H1 (cell line): Measurements from ENCODE around the gene AIFM3. TPM values are rescaled to one million over a fixed set of nuclear protein-coding genes. Genes with fewer than 3 reads are reported as not detected.

Source experiments
- CTCF ChIA-PET: fragments of 300-600 bp; sonication (Branson Sonifier 250); formaldehyde crosslinking; loops from one replicate; lab custom pipeline; 2021; ENCODE audit not compliant: partially characterized antibody; lab: Charles Lee
- POLR2A ChIA-PET: fragments of 300-600 bp; sonication (Branson Sonifier 250); formaldehyde crosslinking; loops from one replicate; lab custom pipeline; 2021; ENCODE audit warnings: inconsistent platforms; ENCODE audit not compliant: partially characterized antibody; lab: Charles Lee
- DNase-seq, 2 experiments: peaks; one replicate each; pipeline versions ENCODE4 v3.0.0 to v3.0.0-alpha.2; 2010 to 2022; ENCODE audit warnings: low spot score in 2 of 2, low read depth in 1 of 2, mixed read lengths in 1 of 2
- FAIRE-seq: peaks from 2 replicates; lab custom pipeline; 2011; peaks lifted over from hg19 to GRCh38; lab: Jason Lieb, UNC
- H2AFZ ChIP-seq: 2 replicates; pipeline ENCODE4 v1.8.1; 2012; ENCODE audit warnings: low read length, inconsistent platforms
- H2AK5ac ChIP-seq: 2 replicates; pipeline ENCODE4 v1.6.1; 2013; ENCODE audit warnings: low read depth, low read length
- H2BK120ac ChIP-seq: replicated peaks from 2 replicates; pipeline ENCODE3; 2013; ENCODE audit warnings: low read depth, low read length, inconsistent platforms
- H2BK12ac ChIP-seq: 2 replicates; pipeline ENCODE4 v1.6.1; 2013; ENCODE audit warnings: low read depth, low read length
- H2BK15ac ChIP-seq: 2 replicates; pipeline ENCODE4 v1.6.1; 2013; ENCODE audit warnings: low read length
- H2BK20ac ChIP-seq: 2 replicates; pipeline ENCODE4 v1.6.1; 2013; ENCODE audit warnings: low read length
- H2BK5ac ChIP-seq: 2 replicates; pipeline ENCODE4 v1.6.1; 2013; ENCODE audit warnings: low read depth, low read length
- H3K14ac ChIP-seq: 2 replicates; pipeline ENCODE4 v1.6.1; 2013; ENCODE audit warnings: inconsistent platforms; ENCODE audit not compliant: insufficient read length
- H3K18ac ChIP-seq: 2 replicates; pipeline ENCODE4 v1.6.1; 2013; ENCODE audit warnings: low read length; ENCODE audit errors: extremely low read depth
- H3K23ac ChIP-seq: 2 replicates; pipeline ENCODE4 v1.6.1; 2013; ENCODE audit warnings: inconsistent platforms; ENCODE audit not compliant: insufficient read length
- H3K23me2 ChIP-seq: 2 replicates; pipeline ENCODE4 v1.6.1; 2013; ENCODE audit warnings: low read depth, low read length
- H3K27ac ChIP-seq: 2 replicates; pipeline ENCODE4 v1.6.1; 2011; ENCODE audit warnings: low read depth, low read length, inconsistent platforms
- H3K27me3 ChIP-seq, 4 experiments: replicated peaks in 1 of 4; 1 replicate in 1 of 4; 2 replicates in 3 of 4; pipeline versions ENCODE4 v1.6.1 to v1.8.1; 2011 to 2013; ENCODE audit warnings: low read length in 3 of 4, mild to moderate bottlenecking in 3 of 4, inconsistent platforms in 2 of 4, mixed read lengths in 2 of 4, moderate library complexity in 1 of 4; ENCODE audit not compliant: control insufficient read depth in 3 of 4, insufficient read depth in 3 of 4; ENCODE audit errors: extremely low read depth in 1 of 4
- H3K36me3 ChIP-seq, 4 experiments: 2 replicates each; pipeline versions ENCODE4 v1.6.1 to v1.8.1; 2011 to 2013; ENCODE audit warnings: mild to moderate bottlenecking in 4 of 4, low read length in 3 of 4, moderate library complexity in 2 of 4, control low read depth in 1 of 4, inconsistent platforms in 1 of 4; ENCODE audit not compliant: insufficient read depth in 4 of 4, control insufficient read depth in 2 of 4
- H3K4ac ChIP-seq: replicated peaks from 2 replicates; pipeline ENCODE3; 2013; ENCODE audit warnings: low read length, low read depth, mixed read lengths, inconsistent platforms; ENCODE audit not compliant: insufficient read length
- H3K4me1 ChIP-seq, 4 experiments: replicated peaks in 1 of 4; 1 replicate in 1 of 4; 2 replicates in 3 of 4; pipeline versions ENCODE4 v1.6.1 to v1.8.1; 2011 to 2013; ENCODE audit warnings: low read length in 3 of 4, inconsistent platforms in 2 of 4, mixed read lengths in 1 of 4; ENCODE audit not compliant: insufficient read depth in 4 of 4, control insufficient read depth in 3 of 4
- H3K4me2 ChIP-seq, 2 experiments: 2 replicates each; pipeline versions ENCODE4 v1.6.1 to v1.8.1; 2011 to 2013; ENCODE audit warnings: low read depth in 2 of 2, low read length in 2 of 2, control low read depth in 1 of 2, inconsistent platforms in 1 of 2, mild to moderate bottlenecking in 1 of 2; ENCODE audit not compliant: insufficient read depth in 1 of 2
- H3K4me3 ChIP-seq, 4 experiments: fragments of 200-600, 300-600 bp in 1 of 4; sonication (generic), shearing (Covaris generic), sonication (Bioruptor Twin) in 1 of 4; 2 replicates each; pipeline versions ENCODE4 v1.5.1 to v1.8.1; 2011 to 2016; ENCODE audit warnings: low read length in 4 of 4, low read depth in 3 of 4, control low read depth in 2 of 4, inconsistent platforms in 2 of 4, mild to moderate bottlenecking in 2 of 4, mixed read lengths in 1 of 4, moderate library complexity in 1 of 4; ENCODE audit not compliant: insufficient read depth in 2 of 4; ENCODE audit errors: extremely low read depth in 1 of 4
- H3K56ac ChIP-seq: replicated peaks from 2 replicates; pipeline ENCODE3; 2013; ENCODE audit warnings: low read depth, mild to moderate bottlenecking, mixed read lengths, low read length, inconsistent platforms; ENCODE audit not compliant: insufficient read length
- H3K79me1 ChIP-seq: 2 replicates; pipeline ENCODE4 v1.6.1; 2013; ENCODE audit warnings: low read depth, low read length, control low read depth
- H3K79me2 ChIP-seq, 2 experiments: 2 replicates each; pipeline versions ENCODE4 v1.6.1 to v1.8.1; 2012 to 2013; ENCODE audit warnings: low read length in 2 of 2, mild to moderate bottlenecking in 2 of 2, inconsistent platforms in 1 of 2; ENCODE audit not compliant: insufficient read depth in 2 of 2, control insufficient read depth in 1 of 2
- H3K9ac ChIP-seq, 4 experiments: replicated peaks in 1 of 4; 1 replicate in 1 of 4; 2 replicates in 3 of 4; pipeline versions ENCODE4 v1.6.1 to v1.8.1; 2011 to 2013; ENCODE audit warnings: low read depth in 3 of 4, low read length in 3 of 4, control low read depth in 2 of 4, mild to moderate bottlenecking in 2 of 4, moderate library complexity in 2 of 4, inconsistent platforms in 1 of 4; ENCODE audit errors: extremely low read depth in 1 of 4
- H3K9me3 ChIP-seq, 2 experiments: 2 replicates each; pipeline versions ENCODE4 v1.6.1 to v1.8.1; 2012 to 2013; ENCODE audit warnings: mild to moderate bottlenecking in 2 of 2, moderate library complexity in 2 of 2, control low read depth in 1 of 2, inconsistent platforms in 1 of 2, low read depth in 1 of 2, low read length in 1 of 2, mixed read lengths in 1 of 2; ENCODE audit not compliant: insufficient read depth in 2 of 2
- H4K20me1 ChIP-seq, 2 experiments: replicated peaks in 1 of 2; 2 replicates each; pipeline versions ENCODE3 to v1.8.1; 2011 to 2013; ENCODE audit warnings: inconsistent platforms in 2 of 2, low read length in 2 of 2, mild to moderate bottlenecking in 1 of 2; ENCODE audit not compliant: insufficient read depth in 2 of 2, control insufficient read depth in 1 of 2
- H4K5ac ChIP-seq: 2 replicates; pipeline ENCODE4 v1.6.1; 2013; ENCODE audit warnings: low read length, low read depth, mixed read lengths, inconsistent platforms; ENCODE audit not compliant: insufficient read length
- H4K8ac ChIP-seq: 2 replicates; pipeline ENCODE4 v1.8.0; 2013; ENCODE audit warnings: mild to moderate bottlenecking, moderate library complexity, low read length, inconsistent platforms; ENCODE audit not compliant: insufficient read depth; ENCODE audit errors: extremely low read depth
- H4K91ac ChIP-seq: replicated peaks from 2 replicates; pipeline ENCODE3; 2013; ENCODE audit warnings: low read length, mixed read lengths, inconsistent platforms; ENCODE audit not compliant: insufficient read length
- CBX5 ChIP-seq: fragments of 300-800, 300-1000 bp; sonication (generic); IDR thresholded peaks from 2 replicates; pipeline ENCODE4 v1.7.1; 2016; ENCODE audit warnings: antibody characterized with exemption, low read length, low read depth
- EZH2 ChIP-seq: fragments of 200-600 bp; sonication (generic); IDR thresholded peaks from 2 replicates; pipeline ENCODE4 v1.7.1; 2012; ENCODE audit warnings: low read depth, mild to moderate bottlenecking, moderate library complexity, low read length, inconsistent platforms; ENCODE audit not compliant: severe bottlenecking
- HDAC2 ChIP-seq, 2 experiments: fragments of 300-600 bp in 1 of 2; sonication (generic) in 1 of 2; IDR thresholded peaks; 2 replicates each; pipeline ENCODE4 v1.6.1; 2011 to 2012; ENCODE audit warnings: low read depth in 2 of 2, low read length in 2 of 2, mild to moderate bottlenecking in 2 of 2, moderate library complexity in 2 of 2, borderline replicate concordance in 1 of 2, inconsistent platforms in 1 of 2
- RFX5 ChIP-seq: IDR thresholded peaks from 2 replicates; pipeline ENCODE4 v1.6.1; 2011; ENCODE audit warnings: low read depth, low read length, improper control_type of control experiment, borderline replicate concordance
- SIX5 ChIP-seq: IDR thresholded peaks from 2 replicates; pipeline ENCODE4 v1.6.1; 2011; ENCODE audit warnings: mild to moderate bottlenecking, low read depth, low read length
- SP2 ChIP-seq: IDR thresholded peaks from 2 replicates; pipeline ENCODE4 v1.6.1; 2012; ENCODE audit warnings: mild to moderate bottlenecking, low read length, inconsistent platforms
- SRF ChIP-seq: IDR thresholded peaks from 2 replicates; pipeline ENCODE4 v1.6.1; 2011; ENCODE audit warnings: mild to moderate bottlenecking, low read depth, low read length, moderate library complexity
- WGBS, 2 experiments: shearing (Covaris generic) in 1 of 2; methylation state at CpG; one replicate each; pipeline versions ENCODE4 v1.1.6 to v1.1.7; 2013 to 2015; ENCODE audit warnings: low lambda C conversion rate in 2 of 2, mixed read lengths in 2 of 2, inconsistent platforms in 1 of 2, low coverage in 1 of 2, missing lambda C conversion rate in 1 of 2; ENCODE audit not compliant: insufficient replicate concordance in 2 of 2, insufficient coverage in 1 of 2, insufficient read length in 1 of 2; ENCODE audit errors: extremely low coverage in 1 of 2, missing lambda C conversion rate in 1 of 2; 5-methylcytosine and 5-hydroxymethylcytosine counted together
- polyA plus RNA-seq, 7 experiments: library from polyadenylated mRNA; depleted of rRNA in 3 of 7; stranded (reverse) in 5 of 7; unstranded in 2 of 7; fragments of >200 nt in 5 of 7; fragments of 200-250 nt in 2 of 7; gene quantifications; 1 replicate in 5 of 7; 2 replicates in 1 of 7; 4 replicates in 1 of 7; pipeline versions ENCODE4 v1.2.1 to v1.2.3, GENCODE V29; 2011 to 2013; ENCODE audit warnings: missing spikeins in 2 of 7, mixed read lengths in 2 of 7
- total RNA-seq: library from RNA; stranded (reverse); fragmentation: NEBNext Ultra II Directional; extraction: Animal tissue kit (Norgen Biotek cat#: 25700); gene quantifications from 2 replicates; pipeline ENCODE4 v1.2.1, GENCODE V29; 2021
- TF ChIP-seq, protein P1 (sequence below): IDR thresholded peaks from 2 replicates; pipeline ENCODE4 v1.6.1; 2011; ENCODE audit warnings: low read depth, mild to moderate bottlenecking, low read length; ENCODE audit not compliant: insufficient read depth

AIFM3 gene
- total and polyA plus RNA-seq, 2 of the 8 experiments (the other 6 are each of a cell fraction or from before 2014, with no cell fraction given) = 0.86 to 1.4 TPM

DNA sequence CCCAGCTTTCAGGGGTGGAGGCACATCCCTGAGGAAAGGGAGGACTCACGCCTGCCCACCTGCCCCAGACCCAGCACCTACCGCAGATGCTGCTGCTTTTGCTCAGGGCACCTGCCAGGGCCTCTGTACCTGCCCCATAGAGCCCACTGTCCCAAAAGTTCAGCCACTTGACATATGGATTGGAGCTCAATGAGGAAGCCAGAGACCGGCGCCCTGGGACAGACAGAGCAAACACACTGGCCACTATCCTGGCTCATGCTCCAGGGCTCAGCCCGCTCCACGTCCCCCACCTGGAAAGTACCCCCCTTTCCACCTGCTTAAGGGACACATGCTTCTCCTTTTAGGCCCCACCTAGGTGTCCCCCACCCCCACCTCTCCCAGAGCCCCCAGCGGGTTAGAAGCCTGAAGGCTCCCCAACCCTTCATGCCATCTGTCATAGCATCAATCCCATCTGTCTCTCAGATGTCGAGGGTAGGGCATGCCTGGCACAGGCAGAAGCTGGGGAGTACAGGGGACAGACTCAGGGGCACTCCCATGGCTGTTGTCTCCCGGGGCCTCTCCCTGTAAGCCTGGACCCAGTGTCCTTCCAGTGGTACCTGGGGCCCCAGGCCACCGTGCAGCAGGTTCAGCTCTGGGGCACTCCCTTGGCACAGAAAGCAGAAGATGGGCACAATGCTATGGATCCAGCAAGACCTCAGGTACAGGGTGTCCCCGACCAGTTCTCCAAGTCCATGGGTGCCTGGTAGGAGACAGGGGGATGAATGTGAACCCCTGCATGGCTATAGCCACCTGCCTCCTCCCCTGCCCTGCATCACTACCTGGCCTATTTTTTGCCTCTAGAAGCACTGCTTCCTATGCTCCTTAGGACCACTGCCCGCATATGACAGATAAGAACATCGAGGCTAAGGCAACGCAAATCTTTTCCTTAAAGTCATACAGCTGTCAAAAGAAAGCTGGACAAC lies 45.7 kb downstream of the AIFM3 start:
- Histone ChIP-seq H3K79me1 (no peaks in the 10 kb centered on the region; the same call in 1 of the 2 replicates), H3K9ac (no peak overlapping the region), H3K23me2 (peaks cover 6% of the 10 kb centered on the region; the same call in 1 of the 2 replicates), H3K79me2 (no peaks in the 10 kb centered on the region), H2BK5ac (no peak overlapping the region; the same call in 1 of the 2 replicates), H4K20me1 (peaks cover 0 to 10% of the 10 kb centered on the region in 2 experiments), H3K4me1 (peaks cover 15 to 31% (median 19%) of the 10 kb centered on the region in 4 experiments), H3K9me3 (no peaks in the 10 kb centered on the region), H3K4me2 (peak overlapping the region; percentile 11 to 68; a peak in 2 of 4 replicates), H2BK120ac (no peak overlapping the region), H4K5ac (no peak overlapping the region), H3K27ac (no peak overlapping the region), H4K8ac (no peak overlapping the region; the same call in 1 of the 2 replicates), H2AFZ (no peak overlapping the region), H3K56ac (no peak overlapping the region), H3K18ac (no peak overlapping the region), H4K91ac (no peak overlapping the region), H2BK20ac (no peak overlapping the region), H3K27me3 (peaks cover 0 to 4% (median 3%) of the 10 kb centered on the region in 4 experiments; a peak in 4 of 7 replicates), H2AK5ac (no peak overlapping the region), H2BK12ac (no peak overlapping the region), H3K23ac (no peak overlapping the region), H3K14ac (no peak overlapping the region), H3K36me3 (peaks cover 0 to 5% (median 0%) of the 10 kb centered on the region in 4 experiments; a peak in 1 of 8 replicates), H3K4ac (no peak overlapping the region), H2BK15ac (no peak overlapping the region), H3K4me3 (peak overlapping the region in 2 of 4 experiments; percentile 51 to 67; a peak in 3 of 8 replicates)
- FAIRE-seq = no peak
- CTCF ChIA-PET = interaction anchor here (0.6 to 2.3 kb wide), 8 partner anchors 9 to 874 kb away, joined by 3 to 7 read pairs (median 3); no protein-coding TSS in a partner anchor
- no peak for DNase-seq
- WGBS, 2 experiments = 89% methylated on average over 12 of the region's 14 CpGs; no CpG with 5 or more reads in 1 of the 2 experiments
- POLR2A ChIA-PET = interaction anchor here (0.6 to 1.4 kb wide), 7 partner anchors 7 to 39 kb away, joined by 3 to 10 read pairs (median 3); partner anchors contain the start of genes LZTR1 and THAP7
- TF ChIP-seq CBX5 = no peak
- TF ChIP-seq, protein P1, sequence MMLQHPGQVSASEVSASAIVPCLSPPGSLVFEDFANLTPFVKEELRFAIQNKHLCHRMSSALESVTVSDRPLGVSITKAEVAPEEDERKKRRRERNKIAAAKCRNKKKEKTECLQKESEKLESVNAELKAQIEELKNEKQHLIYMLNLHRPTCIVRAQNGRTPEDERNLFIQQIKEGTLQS = no peak
- TF ChIP-seq SP2 = no peak
- no peak for TF ChIP-seq RFX5
- no peak for TF ChIP-seq EZH2
- TF ChIP-seq SRF = no peak
- TF ChIP-seq SIX5 = no peak
- TF ChIP-seq HDAC2 (IDR thresholded peaks at IDR 0.05; ENCODE audit: borderline replicate concordance in 1 of 2, low read depth in 2 of 2, low read length in 2 of 2) = no peak
